Ascending aorta (tissue), 2 donors: ENCODE measurements around the gene PIGX. TPM values are rescaled to one million over a fixed set of nuclear protein-coding genes. Genes with fewer than 3 reads are reported as not detected.

Experiments
- DNase-seq, 2 donors: peaks; one replicate each; pipeline ENCODE4 v3.0.0-alpha.2; 2019; ENCODE audit warnings: low spot score in 2 of 2
- H3K27ac ChIP-seq, 2 donors: fragments of 200-600 bp; sonication (generic); one replicate each; pipeline ENCODE4 v1.5.1; 2016 to 2017; ENCODE audit warnings: mild to moderate bottlenecking in 1 of 2
- H3K27me3 ChIP-seq: fragments of 200-600 bp; sonication (generic); one replicate; pipeline ENCODE4 v1.5.1; 2017
- H3K36me3 ChIP-seq, 2 donors: fragments of 200-600 bp; sonication (generic); one replicate each; pipeline ENCODE4 v1.5.1; 2016
- H3K4me1 ChIP-seq, 2 donors: fragments of 200-600 bp; sonication (generic); one replicate each; pipeline ENCODE4 v1.5.1; 2016 to 2017; ENCODE audit warnings: mild to moderate bottlenecking in 1 of 2
- H3K4me3 ChIP-seq, 2 donors: fragments of 200-600 bp; sonication (generic); one replicate each; pipeline ENCODE4 v1.5.1; 2016 to 2017; ENCODE audit warnings: mild to moderate bottlenecking in 1 of 2
- H3K9me3 ChIP-seq, 2 donors: fragments of 200-600 bp; sonication (generic); one replicate each; pipeline ENCODE4 v1.5.1; 2016
- intact Hi-C: fragments of 100-400 bp; cut with DNase I; formaldehyde crosslinking; loops from one replicate; pipeline ENCODE4 v1.15.1; 2023
- total RNA-seq: library from RNA; depleted of rRNA; stranded (reverse); fragments of >200 nt; gene quantifications from one replicate; pipeline ENCODE4 v1.1.0, GENCODE V29; 2016
- TF ChIP-seq, protein P1 (sequence below), 3 experiments: fragments of 200-600 bp in 2 of 3; fragments of 450-650 bp in 1 of 3; sonication (generic) in 2 of 3; IDR thresholded peaks; one replicate each; pipeline ENCODE4 v1.5.1; 2016 to 2019; ENCODE audit warnings: antibody characterized with exemption in 3 of 3, mild to moderate bottlenecking in 1 of 3, moderate library complexity in 1 of 3

PIGX gene
- 47.7 TPM for total RNA-seq

DNA sequence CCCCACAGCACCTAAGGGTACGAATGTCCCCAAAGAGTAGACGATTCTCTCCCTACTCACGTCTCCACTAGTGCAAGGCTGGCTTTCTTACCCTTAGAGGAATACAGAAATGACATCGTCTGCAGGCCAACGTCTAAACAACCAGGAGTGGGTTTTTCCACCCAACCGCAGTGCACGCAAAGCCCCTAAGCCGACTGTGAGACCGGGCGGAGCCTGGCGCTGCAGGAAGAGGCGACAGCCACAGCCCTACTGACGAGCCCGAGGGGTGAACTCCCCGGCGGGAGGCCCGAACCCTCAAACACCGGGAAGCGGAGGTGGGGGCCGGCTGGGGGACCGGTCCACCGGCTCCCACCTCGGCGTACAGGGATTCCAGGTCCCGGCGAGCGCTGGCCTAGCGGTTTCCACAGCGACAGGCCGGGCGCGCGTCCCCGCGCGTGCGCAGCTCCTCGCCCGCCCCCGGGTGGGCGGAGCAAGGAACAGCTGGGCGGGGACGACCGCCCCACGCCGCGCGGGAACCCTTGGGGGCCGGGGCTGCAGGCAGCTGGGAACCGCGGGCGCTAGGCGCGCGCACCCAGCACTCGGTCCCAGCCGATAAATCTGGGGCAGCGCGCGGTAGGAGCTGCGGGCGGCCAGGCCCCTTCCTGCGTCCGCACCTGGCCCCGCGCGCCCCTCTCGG is at the start of gene PIGX, which contains the start of gene CEP19:
Gene PIGX, plus strand, starts transcription at position 540 of the 676 bp plus-strand sequence.
Gene CEP19, minus strand, starts transcription at position 413 of the 676 bp plus-strand sequence. CDS start 3,593 bp downstream, outside the sequence.
- TF ChIP-seq, protein P1, sequence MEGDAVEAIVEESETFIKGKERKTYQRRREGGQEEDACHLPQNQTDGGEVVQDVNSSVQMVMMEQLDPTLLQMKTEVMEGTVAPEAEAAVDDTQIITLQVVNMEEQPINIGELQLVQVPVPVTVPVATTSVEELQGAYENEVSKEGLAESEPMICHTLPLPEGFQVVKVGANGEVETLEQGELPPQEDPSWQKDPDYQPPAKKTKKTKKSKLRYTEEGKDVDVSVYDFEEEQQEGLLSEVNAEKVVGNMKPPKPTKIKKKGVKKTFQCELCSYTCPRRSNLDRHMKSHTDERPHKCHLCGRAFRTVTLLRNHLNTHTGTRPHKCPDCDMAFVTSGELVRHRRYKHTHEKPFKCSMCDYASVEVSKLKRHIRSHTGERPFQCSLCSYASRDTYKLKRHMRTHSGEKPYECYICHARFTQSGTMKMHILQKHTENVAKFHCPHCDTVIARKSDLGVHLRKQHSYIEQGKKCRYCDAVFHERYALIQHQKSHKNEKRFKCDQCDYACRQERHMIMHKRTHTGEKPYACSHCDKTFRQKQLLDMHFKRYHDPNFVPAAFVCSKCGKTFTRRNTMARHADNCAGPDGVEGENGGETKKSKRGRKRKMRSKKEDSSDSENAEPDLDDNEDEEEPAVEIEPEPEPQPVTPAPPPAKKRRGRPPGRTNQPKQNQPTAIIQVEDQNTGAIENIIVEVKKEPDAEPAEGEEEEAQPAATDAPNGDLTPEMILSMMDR (IDR thresholded peaks at IDR 0.05) = no peak
- H3K27ac ChIP-seq = peak within 1 kb of the TSS; percentile 86 to 91
- H3K27me3 ChIP-seq = no peaks in the 10 kb centered on the region
- H3K4me3 ChIP-seq = peak within 1 kb of the TSS; percentile 85 to 87
- peaks cover 0 to 8% of the 10 kb centered on the region in 2 donors for H3K4me1 ChIP-seq
- H3K9me3 ChIP-seq = no peaks in the 10 kb centered on the region
- H3K36me3 ChIP-seq = no peaks in the 10 kb centered on the region
- DNase-seq = peak; percentile 27 to 90
- intact Hi-C loops = loop anchor here (1.0 to 5.0 kb wide), 4 partner anchors 27 to 230 kb away; partner anchors contain the start of genes NCBP2, PAK2, RNF168 and SENP5

DNA sequence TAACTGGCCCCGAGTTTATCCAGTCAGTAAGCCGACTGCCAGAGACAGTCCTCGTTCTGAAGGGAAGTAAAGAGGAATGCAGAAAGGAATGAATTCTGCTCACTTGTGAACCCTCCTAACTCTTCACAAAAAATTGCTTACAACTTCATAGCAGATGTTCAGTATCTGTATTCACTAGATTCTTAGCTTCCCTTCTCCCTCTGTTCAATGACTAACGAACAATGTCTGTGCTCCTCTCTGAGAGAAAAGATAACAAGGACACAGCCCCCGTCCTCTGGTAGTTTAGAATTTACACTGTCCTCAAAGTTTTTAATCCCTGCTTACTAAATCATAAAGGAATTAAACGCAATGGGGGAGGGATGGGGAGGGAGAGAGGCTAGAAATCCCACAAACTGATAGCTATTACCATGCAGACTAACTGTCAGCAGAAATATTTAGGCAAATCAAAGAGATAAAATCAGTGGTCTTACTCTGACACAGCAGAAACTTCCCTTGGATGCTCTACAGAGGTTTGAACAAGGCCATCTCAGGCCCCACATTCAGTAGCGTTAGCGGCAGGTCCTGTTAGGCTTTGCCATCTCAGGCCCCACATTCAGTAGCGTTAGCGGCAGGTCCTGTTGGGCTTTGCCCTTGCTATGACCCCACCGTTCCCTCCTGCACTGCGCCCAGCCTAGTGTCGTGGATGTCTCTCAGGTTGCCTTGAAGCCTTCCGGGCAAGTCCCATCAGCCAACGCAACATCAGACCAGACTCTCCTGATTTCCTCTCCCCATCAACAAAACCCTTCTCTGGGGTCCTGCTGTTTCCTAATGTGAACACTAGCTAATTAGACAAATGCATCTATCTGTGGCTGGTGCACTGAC is 49.2 kb upstream of the PIGX start:
- Histone ChIP-seq H3K27ac (no peak overlapping the region), H3K9me3 (no peaks in the 10 kb centered on the region), H3K4me1 (no peaks in the 10 kb centered on the region), H3K36me3 (no peaks in the 10 kb centered on the region), H3K4me3 (no peak overlapping the region), H3K27me3 (no peaks in the 10 kb centered on the region)
- intact Hi-C loops = loop anchor here (1.0 kb wide), 1 partner anchor 31 kb away; no protein-coding TSS in a partner anchor
- TF ChIP-seq, protein P1 (IDR thresholded peaks at IDR 0.05) = no peak
- no peak for DNase-seq

DNA sequence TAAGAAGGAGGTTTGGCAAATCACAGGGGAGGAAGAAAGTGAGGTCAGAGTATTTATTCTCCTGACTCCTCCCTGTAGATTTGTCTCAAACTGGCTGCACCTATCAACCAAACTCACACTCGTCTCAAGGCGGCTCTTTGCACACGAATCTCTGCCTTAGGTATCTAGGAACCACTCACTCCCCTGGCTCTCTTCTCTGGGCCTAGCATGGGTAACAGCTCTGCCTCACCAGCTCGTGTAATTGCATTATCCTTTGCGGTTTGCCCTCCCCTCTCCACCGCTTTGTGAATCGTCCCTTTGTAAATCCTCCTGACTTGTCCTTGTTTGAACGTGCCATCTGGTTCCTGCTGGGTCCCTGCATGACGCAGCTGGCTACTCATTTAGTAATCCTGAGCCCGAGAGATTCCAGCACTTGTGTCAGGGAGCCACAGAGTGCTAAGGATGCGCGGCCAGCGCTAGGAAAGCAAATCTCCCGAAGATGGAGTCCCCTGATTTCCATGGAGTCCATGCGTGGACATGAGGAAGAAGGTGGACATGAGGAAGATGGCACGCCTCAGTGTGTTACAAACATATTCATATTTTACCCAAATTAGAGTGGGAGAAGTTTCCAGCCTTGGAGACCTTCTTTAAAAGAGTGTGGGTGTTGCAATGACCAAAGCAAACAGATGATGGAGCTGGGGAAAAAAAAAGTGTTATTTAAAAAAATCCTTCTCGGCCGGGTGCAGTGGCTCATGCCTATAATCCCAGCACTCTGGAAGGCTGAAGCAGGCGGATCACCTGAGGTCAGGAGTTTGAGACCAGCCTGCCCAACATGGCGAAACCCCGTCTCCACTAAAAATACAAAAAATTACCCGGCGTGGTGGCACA is 45.9 kb upstream of the PIGX start:
- Histone ChIP-seq H3K27ac (no peak overlapping the region), H3K4me3 (no peak overlapping the region), H3K4me1 (no peaks in the 10 kb centered on the region), H3K36me3 (no peaks in the 10 kb centered on the region), H3K9me3 (no peaks in the 10 kb centered on the region), H3K27me3 (no peaks in the 10 kb centered on the region)
- DNase-seq = no peak
- intact Hi-C loops = no loop called here
- TF ChIP-seq, protein P1 (IDR thresholded peaks at IDR 0.05) = no peak

DNA sequence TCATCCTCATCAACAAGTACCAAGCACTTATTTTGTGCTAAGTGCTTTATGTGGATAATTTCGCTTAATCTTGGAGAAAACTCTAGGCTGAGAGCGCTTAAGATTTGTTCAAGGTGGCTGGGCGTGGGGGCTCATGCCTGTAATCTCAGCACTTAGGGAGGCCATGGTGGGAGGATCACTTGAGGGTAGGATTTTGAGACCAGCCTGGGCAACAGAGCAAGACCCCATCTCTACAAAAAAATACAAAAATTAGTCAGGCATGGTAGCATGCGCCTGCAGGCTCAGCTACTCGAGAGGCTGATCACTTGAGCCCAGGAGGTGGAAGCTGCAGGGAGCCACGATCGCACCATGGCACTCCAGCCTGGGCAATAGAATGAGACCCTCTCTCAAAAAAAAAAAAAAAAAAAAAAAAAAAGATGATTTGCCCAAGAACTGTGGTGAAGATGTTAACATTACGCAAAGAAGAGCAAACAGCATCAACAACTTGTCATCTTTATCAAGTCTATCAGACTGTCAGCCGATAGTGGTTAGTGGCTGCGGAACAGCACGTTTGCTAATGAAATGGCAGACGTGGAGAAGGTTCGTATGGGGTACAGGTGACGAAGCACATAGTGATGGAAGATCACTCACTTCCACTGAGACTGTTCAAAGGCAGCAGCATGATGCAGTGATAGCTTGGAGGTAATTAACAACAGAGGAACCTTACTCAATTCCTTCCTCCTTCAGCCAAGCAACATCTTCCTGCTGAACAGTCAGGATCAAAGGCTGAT is 44.9 kb upstream of the PIGX start:
- no peaks in the 10 kb centered on the region for H3K4me1 ChIP-seq
- intact Hi-C loops = no loop called here
- no peak overlapping the region for H3K4me3 ChIP-seq
- no peaks in the 10 kb centered on the region for H3K27me3 ChIP-seq
- H3K9me3 ChIP-seq = no peaks in the 10 kb centered on the region
- no peak overlapping the region for H3K27ac ChIP-seq
- no peaks in the 10 kb centered on the region for H3K36me3 ChIP-seq
- TF ChIP-seq, protein P1 (IDR thresholded peaks at IDR 0.05) = no peak
- DNase-seq = no peak
